Subcutaneous abdominal adipose tissue (tissue), 5 donors: ENCODE measurements around the gene CHRNA10.

ENCODE experiments used
- H3K27ac ChIP-seq: one replicate; pipeline ENCODE4 v1.7.0; 2013; ENCODE audit warnings: low read depth, mild to moderate bottlenecking, inconsistent platforms, low read length, moderate library complexity
- H3K27me3 ChIP-seq, 5 donors: one replicate each; pipeline ENCODE4 v1.7.0; 2013; ENCODE audit warnings: low read length in 5 of 5, inconsistent platforms in 1 of 5; ENCODE audit not compliant: control insufficient read depth in 5 of 5, insufficient read depth in 4 of 5
- H3K36me3 ChIP-seq, 5 donors: one replicate each; pipeline ENCODE4 v1.7.0; 2013; ENCODE audit warnings: low read length in 5 of 5; ENCODE audit not compliant: control insufficient read depth in 5 of 5, insufficient read depth in 5 of 5
- H3K4me1 ChIP-seq, 5 donors: one replicate each; pipeline ENCODE4 v1.7.0; 2013; ENCODE audit warnings: low read length in 5 of 5, mild to moderate bottlenecking in 3 of 5, moderate library complexity in 1 of 5; ENCODE audit not compliant: control insufficient read depth in 5 of 5, insufficient read depth in 5 of 5
- H3K4me3 ChIP-seq, 5 donors: one replicate each; pipeline ENCODE4 v1.7.0; 2013; ENCODE audit warnings: low read length in 5 of 5, low read depth in 1 of 5
- H3K9ac ChIP-seq, 5 donors: one replicate each; pipeline ENCODE4 v1.7.0; 2013; ENCODE audit warnings: low read length in 5 of 5, mild to moderate bottlenecking in 4 of 5, moderate library complexity in 3 of 5
- H3K9me3 ChIP-seq, 5 donors: one replicate each; pipeline ENCODE4 v1.7.0; 2013; ENCODE audit warnings: low read length in 5 of 5; ENCODE audit not compliant: control insufficient read depth in 5 of 5
- donor health status: healthy.
- donor health status: healthy.
- donor health status: healthy.
- donor health status: healthy.
- donor health status: healthy.

Gene CHRNA10

DNA sequence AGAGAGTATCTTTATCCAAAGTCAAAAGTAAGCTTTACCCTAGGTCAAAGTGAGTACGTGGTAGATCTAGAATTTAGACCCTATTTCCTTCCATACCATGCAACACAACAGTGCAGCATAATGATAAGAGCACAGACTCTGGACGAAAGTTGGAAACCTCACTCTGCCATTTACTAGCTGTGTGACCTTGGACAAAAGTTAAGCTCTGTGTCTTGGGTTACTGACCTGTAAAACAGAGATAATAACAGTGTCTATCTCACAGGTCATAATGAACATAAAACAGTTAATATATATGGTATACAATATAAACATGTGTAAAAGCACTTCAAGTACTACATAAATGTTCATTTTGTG lies 13.6 kb upstream of the CHRNA10 start:
- H3K4me1 ChIP-seq: no peaks in the 10 kb centered on the region
- H3K9me3 ChIP-seq: no peaks in the 10 kb centered on the region
- no peak overlapping the region for H3K9ac ChIP-seq
- H3K36me3 ChIP-seq: peaks cover 43 to 87% (median 83%) of the 10 kb centered on the region in 5 donors
- H3K27ac ChIP-seq: no peak overlapping the region
- no peaks in the 10 kb centered on the region for H3K27me3 ChIP-seq
- no peak overlapping the region for H3K4me3 ChIP-seq

DNA sequence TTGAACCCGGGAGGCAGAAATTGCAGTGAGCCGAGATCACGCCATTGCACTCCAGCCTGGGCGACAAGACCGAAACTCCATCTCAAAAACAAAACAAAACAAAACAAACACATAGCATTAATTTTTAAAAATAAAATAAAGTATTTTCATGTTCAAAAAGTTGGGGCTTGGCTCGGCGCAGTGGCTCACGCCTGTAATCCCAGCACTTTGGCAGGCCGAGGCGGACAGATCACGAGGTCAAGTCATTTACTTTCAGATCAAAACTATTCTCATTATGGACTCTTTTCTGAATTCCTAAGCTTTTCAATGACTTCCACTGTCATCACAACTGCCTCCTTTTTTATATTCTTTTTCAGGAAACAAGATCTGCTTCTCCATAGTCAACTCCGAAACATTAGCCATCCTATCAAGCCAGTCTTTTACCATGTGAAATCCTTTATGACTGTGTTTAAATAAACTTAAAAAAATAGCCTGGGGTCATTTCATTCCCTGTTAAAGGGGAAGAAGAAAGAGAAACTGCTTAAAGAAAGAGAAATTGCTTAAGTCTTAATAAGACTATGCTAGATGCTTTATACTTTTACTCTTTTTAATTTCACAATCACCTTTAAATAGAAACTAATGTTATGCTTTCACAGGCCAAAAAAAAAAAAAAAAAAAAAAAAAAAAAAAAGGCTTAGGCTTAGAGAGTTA lies 13.1 kb upstream of the CHRNA10 start:
- H3K4me1 ChIP-seq: no peaks in the 10 kb centered on the region
- no peaks in the 10 kb centered on the region for H3K27me3 ChIP-seq
- peaks cover 48 to 89% (median 85%) of the 10 kb centered on the region in 5 donors for H3K36me3 ChIP-seq
- no peak overlapping the region for H3K4me3 ChIP-seq
- no peak overlapping the region for H3K9ac ChIP-seq
- H3K9me3 ChIP-seq: no peaks in the 10 kb centered on the region
- no peak overlapping the region for H3K27ac ChIP-seq

DNA sequence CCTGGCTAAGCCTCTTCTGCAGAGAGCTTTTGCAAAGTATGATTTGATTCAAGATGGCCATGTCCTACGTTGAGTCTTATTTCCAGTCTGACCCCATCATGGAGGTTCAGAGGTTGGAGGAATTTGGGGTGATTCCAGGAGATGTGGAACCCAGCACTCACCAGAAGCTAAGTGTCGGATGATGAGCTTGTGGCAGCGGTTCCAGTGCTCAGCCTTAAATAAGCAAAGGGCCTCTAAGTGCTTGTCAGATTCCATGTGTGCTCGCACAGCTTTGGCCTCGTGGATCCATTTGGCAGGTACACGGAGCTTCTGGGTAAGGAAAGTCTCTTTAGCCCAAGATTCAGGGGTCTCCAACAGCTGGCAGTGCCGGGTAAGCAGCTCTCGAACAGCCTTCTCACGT lies 11.9 kb upstream of the CHRNA10 start:
- Histone ChIP-seq H3K27me3 (no peaks in the 10 kb centered on the region), H3K4me3 (no peak overlapping the region), H3K9me3 (no peaks in the 10 kb centered on the region), H3K9ac (no peak overlapping the region), H3K4me1 (no peaks in the 10 kb centered on the region), H3K27ac (no peak overlapping the region), H3K36me3 (peaks cover 57 to 96% (median 93%) of the 10 kb centered on the region in 5 donors)

DNA sequence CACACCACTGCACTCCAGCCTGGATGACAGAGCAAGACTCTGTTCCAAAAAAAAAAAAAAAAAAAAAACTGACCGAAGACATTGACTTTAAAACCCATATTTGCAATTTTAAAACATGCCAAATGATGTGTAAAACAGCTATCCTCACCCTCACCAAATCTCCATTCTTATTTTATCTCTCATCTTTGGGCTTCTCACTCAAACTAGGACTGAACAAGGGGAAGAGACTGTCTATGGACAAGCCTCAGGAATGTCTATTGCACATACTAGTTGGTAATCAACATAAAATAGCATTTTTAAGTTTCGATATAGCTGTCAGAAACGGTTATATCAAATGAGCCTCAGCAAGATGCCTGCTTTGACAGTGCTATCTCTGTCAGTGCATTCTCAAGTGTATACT lies 7.9 kb upstream of the CHRNA10 start:
- no peak overlapping the region for H3K4me3 ChIP-seq
- H3K27ac ChIP-seq: no peak overlapping the region
- peaks cover 55 to 96% (median 92%) of the 10 kb centered on the region in 5 donors for H3K36me3 ChIP-seq
- H3K4me1 ChIP-seq: no peaks in the 10 kb centered on the region
- H3K27me3 ChIP-seq: no peaks in the 10 kb centered on the region
- no peaks in the 10 kb centered on the region for H3K9me3 ChIP-seq
- no peak overlapping the region for H3K9ac ChIP-seq

DNA sequence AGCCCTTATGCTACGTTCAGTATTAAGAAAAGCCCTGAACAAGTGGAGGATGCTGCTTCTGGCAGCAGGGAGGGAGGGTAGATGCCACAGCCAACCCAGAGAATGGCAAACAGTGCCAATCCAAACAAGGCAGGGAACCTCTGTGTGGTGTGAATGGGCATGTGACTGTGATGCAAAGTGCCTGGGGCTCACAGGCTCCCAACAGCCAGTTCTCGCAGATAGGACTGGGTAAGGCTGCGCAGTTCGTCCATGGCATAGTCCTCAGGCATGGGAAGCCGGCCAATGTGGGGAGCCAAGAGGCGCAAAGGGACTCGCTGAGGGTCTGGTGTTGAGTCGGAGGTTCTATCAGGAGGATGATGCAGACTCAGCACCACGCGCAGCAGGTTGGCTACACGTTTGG lies 4.8 kb upstream of the CHRNA10 start:
- Histone ChIP-seq H3K9me3 (no peaks in the 10 kb centered on the region), H3K4me3 (no peak overlapping the region), H3K4me1 (no peaks in the 10 kb centered on the region), H3K27me3 (no peaks in the 10 kb centered on the region), H3K36me3 (peaks cover 40 to 98% (median 89%) of the 10 kb centered on the region in 5 donors), H3K9ac (no peak overlapping the region), H3K27ac (no peak overlapping the region)

DNA sequence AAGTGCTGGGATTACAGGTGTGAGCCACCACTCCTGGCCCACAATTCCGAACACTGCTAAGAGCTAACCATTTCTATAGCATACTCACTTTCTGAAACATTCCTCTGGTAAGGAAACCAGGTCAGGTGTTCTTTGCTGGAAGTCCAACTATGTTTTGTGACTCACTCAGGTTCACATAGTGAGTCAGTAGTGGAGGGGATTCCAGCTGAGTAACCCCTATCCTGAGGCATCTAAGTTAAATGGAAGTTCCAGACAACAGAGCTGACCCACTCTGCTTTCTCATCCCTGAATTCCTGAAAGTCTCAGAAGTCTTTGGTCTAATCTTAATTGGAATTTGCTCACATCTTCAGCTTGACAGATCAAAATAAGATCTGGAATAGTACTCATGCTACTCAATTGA lies 3.0 kb upstream of the CHRNA10 start:
- Histone ChIP-seq H3K4me3 (no peak overlapping the region), H3K9me3 (no peaks in the 10 kb centered on the region), H3K27ac (no peak overlapping the region), H3K27me3 (no peaks in the 10 kb centered on the region), H3K9ac (no peak overlapping the region), H3K4me1 (no peaks in the 10 kb centered on the region), H3K36me3 (peaks cover 34 to 94% (median 88%) of the 10 kb centered on the region in 5 donors)

DNA sequence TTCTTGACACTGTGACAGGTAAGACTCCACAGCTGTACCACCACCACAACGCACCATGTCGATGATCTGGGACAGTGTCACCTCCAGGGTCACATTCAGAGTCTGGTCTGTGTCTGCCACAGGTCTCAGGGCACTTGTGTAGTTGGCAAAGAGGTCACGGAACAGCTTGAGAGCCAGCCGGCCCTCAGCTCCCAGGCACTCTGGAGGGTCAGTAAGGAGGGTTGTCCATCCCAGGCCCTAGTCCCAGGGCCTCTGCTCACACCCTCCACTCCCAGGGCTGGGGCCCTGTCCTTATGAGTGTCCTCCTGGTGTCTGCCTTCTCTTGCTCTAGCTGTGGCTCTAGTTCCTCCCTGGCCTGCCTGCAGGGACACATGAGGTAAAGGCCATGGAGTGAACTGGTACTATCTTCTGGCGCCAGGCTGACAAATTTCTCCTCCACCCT lies 1.4 kb downstream of the CHRNA10 start:
- H3K4me1 ChIP-seq: peaks cover 0 to 5% (median 0%) of the 10 kb centered on the region in 5 donors
- no peak overlapping the region for H3K4me3 ChIP-seq
- H3K9ac ChIP-seq: no peak overlapping the region
- H3K27ac ChIP-seq: no peak overlapping the region
- no peaks in the 10 kb centered on the region for H3K9me3 ChIP-seq
- H3K27me3 ChIP-seq: no peaks in the 10 kb centered on the region
- peaks cover 6 to 92% (median 79%) of the 10 kb centered on the region in 5 donors for H3K36me3 ChIP-seq

DNA sequence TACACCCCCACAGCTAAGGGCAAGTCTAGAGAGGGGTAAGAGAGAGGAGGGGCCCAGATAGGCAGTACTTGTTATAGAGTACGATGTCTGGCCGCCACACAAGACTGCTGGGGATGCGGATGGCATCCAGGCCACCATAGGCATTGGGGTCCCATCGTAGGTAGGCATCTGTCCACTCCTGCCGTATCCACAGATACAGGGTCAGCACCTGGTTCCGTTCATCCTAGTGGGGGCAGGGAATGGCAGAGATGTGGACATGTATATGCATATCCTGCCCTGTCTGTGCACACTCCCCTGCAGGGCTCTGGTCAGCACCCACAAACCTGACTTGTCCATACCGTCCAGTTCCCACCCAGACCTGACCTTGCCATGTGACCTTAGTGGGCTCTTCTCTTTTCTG lies 2.1 kb downstream of the CHRNA10 start:
- Histone ChIP-seq H3K27me3 (no peaks in the 10 kb centered on the region), H3K9ac (no peak overlapping the region), H3K4me3 (no peak overlapping the region), H3K4me1 (peaks cover 0 to 5% (median 0%) of the 10 kb centered on the region in 5 donors), H3K36me3 (peaks cover under 1 to 91% (median 72%) of the 10 kb centered on the region in 5 donors), H3K9me3 (no peaks in the 10 kb centered on the region), H3K27ac (no peak overlapping the region)

DNA sequence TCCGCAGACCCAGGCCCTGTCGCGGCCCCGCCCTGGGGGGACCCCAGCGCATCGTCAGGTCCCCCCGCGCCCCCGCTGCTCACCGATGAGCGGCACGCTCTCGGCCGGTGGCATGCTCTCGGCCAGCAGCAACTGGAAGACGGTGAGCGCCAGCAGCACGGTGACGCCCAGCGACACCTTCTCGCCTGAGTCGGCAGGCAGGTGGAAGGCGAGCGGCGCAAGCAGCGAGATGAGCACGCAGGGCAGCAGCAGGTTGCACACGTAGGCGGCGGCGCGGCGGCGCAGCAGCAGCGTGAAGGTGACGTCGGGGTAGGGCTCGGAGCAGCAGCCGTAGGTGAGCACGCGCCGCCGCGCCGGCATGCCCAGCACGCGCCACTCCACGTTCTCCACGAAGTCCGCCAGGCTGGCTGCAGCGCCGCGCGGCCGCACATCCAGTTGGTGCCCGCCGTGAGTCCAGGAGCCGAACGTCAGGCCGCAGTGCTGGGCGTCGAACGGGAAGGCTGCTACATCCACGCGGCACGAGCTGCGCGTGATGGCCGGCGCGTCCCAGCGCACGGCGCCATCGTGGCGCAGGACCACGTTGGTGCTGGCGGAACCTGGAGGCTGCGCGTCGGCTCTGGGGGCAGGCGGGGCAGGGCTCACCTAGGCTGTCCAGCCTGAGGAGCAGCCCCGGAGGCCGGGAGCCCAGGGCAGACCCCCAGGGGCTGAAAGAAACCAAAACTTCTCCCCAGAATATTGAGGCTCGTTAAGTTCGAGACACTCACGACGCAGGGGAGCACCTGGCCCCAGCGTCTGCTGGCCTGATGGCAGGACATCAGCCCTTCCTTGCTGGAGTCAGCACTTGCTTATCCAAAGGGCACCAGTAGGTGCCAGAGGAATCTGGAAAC lies 3.8 kb downstream of the CHRNA10 start:
- no peak overlapping the region for H3K9ac ChIP-seq
- no peaks in the 10 kb centered on the region for H3K9me3 ChIP-seq
- no peak overlapping the region for H3K27ac ChIP-seq
- H3K36me3 ChIP-seq: peaks cover 0 to 75% (median 63%) of the 10 kb centered on the region in 5 donors
- no peaks in the 10 kb centered on the region for H3K27me3 ChIP-seq
- H3K4me3 ChIP-seq: no peak overlapping the region
- peaks cover 0 to 5% (median 0%) of the 10 kb centered on the region in 5 donors for H3K4me1 ChIP-seq

DNA sequence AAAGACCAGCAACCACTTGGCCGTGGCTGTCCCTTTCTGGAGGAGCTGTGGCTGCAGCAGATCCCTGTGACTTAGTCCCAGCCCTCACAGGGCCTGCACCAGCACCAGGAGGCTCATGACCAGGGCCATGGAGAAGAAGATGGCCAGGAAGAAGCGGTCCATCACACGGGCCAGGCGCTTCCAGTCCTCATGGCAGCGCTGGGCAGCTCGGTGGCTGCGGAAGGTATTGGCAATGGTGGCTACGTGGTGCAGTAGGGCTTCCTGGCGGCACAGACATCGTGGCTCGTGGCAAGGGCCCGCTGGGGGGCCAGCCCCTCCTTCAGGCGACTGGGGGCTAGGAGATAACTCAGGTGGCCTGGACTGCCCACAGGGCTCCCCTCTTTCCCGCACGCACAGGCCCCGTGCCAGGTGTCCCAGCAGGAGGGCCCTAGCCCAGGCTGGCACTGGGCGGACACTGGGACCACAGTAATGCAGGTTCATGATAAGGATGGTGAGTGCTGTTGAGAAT lies 5.1 kb downstream of the CHRNA10 start:
- H3K27me3 ChIP-seq: no peaks in the 10 kb centered on the region
- H3K9ac ChIP-seq: no peak overlapping the region
- no peak overlapping the region for H3K4me3 ChIP-seq
- H3K9me3 ChIP-seq: no peaks in the 10 kb centered on the region
- H3K36me3 ChIP-seq: peaks cover 0 to 62% (median 50%) of the 10 kb centered on the region in 5 donors
- peaks cover 0 to 5% (median 0%) of the 10 kb centered on the region in 5 donors for H3K4me1 ChIP-seq
- no peak overlapping the region for H3K27ac ChIP-seq
